ENCODE measurements around the gene MFAP1.
"Not testable (repeated sequence)": the region's sequence is repeated elsewhere in the genome, so short reads cannot be mapped to it uniquely, and the experiment has no call there.

The MFAP1 gene, protein sequence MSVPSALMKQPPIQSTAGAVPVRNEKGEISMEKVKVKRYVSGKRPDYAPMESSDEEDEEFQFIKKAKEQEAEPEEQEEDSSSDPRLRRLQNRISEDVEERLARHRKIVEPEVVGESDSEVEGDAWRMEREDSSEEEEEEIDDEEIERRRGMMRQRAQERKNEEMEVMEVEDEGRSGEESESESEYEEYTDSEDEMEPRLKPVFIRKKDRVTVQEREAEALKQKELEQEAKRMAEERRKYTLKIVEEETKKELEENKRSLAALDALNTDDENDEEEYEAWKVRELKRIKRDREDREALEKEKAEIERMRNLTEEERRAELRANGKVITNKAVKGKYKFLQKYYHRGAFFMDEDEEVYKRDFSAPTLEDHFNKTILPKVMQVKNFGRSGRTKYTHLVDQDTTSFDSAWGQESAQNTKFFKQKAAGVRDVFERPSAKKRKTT

DNA sequence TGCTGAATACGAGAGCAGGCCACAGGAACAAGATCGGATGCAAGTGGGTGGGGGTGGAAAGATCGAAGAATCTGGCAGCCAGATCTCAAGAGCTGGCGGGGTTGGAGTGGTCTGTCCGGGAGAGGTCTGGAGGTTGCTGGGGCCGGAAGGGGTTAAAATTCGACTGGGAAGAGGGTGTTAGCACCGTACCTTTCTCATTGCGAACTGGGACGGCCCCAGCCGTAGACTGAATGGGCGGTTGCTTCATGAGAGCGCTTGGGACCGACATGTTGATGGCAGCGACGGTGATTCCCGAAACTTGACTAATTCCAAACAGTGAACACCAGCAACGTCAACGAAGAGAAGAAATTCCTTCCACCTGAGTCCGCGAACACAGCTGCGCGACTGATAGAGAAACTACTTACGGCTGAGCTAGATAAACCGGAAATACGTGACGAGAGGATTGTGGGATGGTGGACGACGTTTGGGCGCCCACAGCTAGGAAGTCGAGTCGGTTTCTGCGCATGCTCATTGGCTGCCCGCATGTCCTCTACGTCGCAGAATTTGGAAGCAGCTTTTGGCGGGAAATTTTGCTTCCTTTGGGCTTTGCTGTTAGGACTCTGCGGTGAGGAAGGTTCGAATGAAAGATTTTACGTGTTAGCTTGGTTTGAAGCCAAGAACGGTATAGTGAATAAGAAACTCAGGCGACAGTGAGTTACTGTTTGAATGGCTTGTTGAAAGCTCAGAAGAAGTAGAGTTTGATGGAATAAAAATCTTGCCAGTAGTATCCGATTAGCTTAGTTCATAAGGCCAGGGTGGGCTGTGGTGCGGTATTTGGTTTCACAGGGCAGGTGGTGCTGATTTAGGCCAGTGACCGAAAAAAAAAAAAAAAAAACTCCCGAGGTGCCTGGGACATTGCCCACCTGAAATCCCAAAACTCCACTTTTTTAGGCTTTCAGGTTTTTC is at the start of gene MFAP1:
MFAP1 (minus strand) TSS at position 389 of the 945 bp plus-strand sequence; CDS start at position 268, 121 bp downstream.
- H3K36me3 Mint-ChIP-seq, result peaks cover 17% of the 10 kb centered on the region

DNA sequence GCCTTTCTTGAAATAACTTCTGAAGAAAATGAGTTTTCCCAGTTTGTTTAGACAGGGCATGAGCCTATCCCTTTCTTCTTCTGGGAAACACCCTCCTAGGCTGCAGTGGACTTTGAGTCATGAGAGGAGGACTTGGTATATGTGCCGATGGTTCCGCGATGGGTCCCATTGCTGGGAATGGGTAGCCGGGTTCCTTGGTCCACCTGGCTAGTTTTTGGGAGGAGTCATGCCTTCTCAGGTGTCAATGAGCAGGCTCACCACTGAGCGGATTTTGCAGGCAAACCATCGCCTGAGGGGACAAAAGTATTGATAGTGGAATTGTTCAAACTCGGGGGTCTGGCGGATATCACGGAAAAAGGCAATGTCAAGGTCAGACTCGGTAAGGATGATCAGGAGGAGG is 49.2 kb upstream of the MFAP1 start:
- Mint-ChIP-seq H3K27me3 (no peaks in the 10 kb centered on the region), H3K9me3 (no peaks in the 10 kb centered on the region), H3K36me3 (peaks cover 9% of the 10 kb centered on the region), H3K4me1 (no peaks in the 10 kb centered on the region), H3K27ac (no peak overlapping the region), H3K4me3 (no peak overlapping the region)
- no peak for ATAC-seq

More for the DNA sequence above, at the start of gene MFAP1:
- H3K4me1 Mint-ChIP-seq, result peaks cover 48% of the 10 kb centered on the region
- peak within 1 kb of the TSS; percentile 94 for H3K27ac Mint-ChIP-seq
- H3K27me3 Mint-ChIP-seq, result no peaks in the 10 kb centered on the region
- H3K9me3 Mint-ChIP-seq, result no peaks in the 10 kb centered on the region
- H3K4me3 Mint-ChIP-seq, result peak within 1 kb of the TSS; percentile 99
- ATAC-seq, result peak; percentile 91

DNA sequence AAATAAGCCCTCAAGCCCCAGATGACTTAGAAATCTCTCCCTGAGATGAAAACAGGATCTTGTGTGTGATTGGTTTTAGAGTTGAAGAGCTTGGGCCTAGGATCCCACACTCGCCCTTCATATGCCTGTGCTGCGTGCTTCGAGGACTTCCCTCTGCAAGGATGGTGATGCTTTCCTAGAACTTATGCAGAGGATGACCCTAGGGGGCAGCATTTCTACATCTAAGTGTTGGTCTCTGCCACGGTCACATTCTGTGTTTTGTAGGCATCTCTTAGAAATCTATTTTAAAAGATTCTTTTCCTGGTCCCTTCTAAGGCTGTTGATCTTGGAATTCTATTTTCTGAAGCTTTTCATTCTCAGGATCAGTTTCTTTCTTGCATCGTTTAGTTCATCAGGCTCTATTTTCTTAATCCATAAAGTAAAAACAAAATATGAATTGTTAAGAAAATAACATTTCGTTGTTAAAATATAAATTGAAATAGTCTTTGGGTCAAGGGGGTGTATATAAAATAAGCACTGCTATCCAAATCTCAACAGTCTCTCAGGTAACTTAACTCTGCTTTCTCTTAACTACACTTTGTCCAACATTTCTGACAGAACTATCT is 48.0 kb upstream of the MFAP1 start:
- H3K27me3 Mint-ChIP-seq, result no peaks in the 10 kb centered on the region
- H3K36me3 Mint-ChIP-seq, result peaks cover 10% of the 10 kb centered on the region
- H3K27ac Mint-ChIP-seq, result no peak overlapping the region
- no peaks in the 10 kb centered on the region for H3K4me1 Mint-ChIP-seq
- H3K9me3 Mint-ChIP-seq, result no peaks in the 10 kb centered on the region
- no peak for ATAC-seq
- H3K4me3 Mint-ChIP-seq, result no peak overlapping the region

DNA sequence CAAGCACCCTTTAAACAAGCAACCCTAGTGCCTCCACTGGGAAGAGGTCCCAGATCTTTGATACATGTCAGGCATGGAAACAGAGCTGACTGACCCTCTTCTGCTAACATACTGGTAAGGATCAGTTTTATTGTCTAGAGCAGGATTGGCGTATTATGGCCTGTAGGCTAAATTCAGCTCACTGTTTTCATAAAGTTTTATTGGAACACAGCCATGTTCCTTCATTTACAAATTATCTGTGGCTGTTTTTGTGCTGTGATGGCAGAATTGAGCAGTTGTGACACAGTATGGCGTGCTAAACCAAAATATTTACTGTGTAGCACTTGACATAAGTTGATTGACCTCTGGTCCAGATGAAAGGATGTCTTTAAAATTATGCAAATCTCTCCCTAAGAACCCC is 47.3 kb upstream of the MFAP1 start:
- no peaks in the 10 kb centered on the region for H3K27me3 Mint-ChIP-seq
- ATAC-seq, result no peak
- peaks cover 16% of the 10 kb centered on the region for H3K36me3 Mint-ChIP-seq
- H3K27ac Mint-ChIP-seq, result no peak overlapping the region
- H3K4me1 Mint-ChIP-seq, result no peaks in the 10 kb centered on the region
- no peaks in the 10 kb centered on the region for H3K9me3 Mint-ChIP-seq
- no peak overlapping the region for H3K4me3 Mint-ChIP-seq

DNA sequence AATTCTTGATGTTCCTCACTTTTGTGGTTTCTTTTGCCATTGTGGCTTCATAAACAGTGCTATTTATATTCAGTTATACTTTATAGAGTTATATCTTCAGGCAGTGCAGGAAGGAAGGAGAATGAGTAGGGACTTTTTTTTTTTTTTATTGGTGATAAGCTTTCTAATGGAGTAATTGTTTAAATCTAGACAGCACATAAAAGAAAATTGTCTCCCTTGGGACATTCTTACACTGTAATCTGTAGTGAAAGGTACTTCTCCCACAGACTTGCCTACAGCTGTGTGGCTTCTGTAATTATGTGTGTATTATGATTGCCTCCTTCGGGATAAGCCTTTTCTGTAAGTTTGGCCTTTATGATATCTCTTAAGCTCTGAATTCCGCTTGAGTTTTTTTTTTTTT is 43.9 kb upstream of the MFAP1 start:
- no peak overlapping the region for H3K4me3 Mint-ChIP-seq
- H3K9me3 Mint-ChIP-seq, result no peaks in the 10 kb centered on the region
- no peak for ATAC-seq
- H3K27ac Mint-ChIP-seq, result no peak overlapping the region
- peaks cover 34% of the 10 kb centered on the region for H3K36me3 Mint-ChIP-seq
- no peaks in the 10 kb centered on the region for H3K27me3 Mint-ChIP-seq
- H3K4me1 Mint-ChIP-seq, result no peaks in the 10 kb centered on the region

DNA sequence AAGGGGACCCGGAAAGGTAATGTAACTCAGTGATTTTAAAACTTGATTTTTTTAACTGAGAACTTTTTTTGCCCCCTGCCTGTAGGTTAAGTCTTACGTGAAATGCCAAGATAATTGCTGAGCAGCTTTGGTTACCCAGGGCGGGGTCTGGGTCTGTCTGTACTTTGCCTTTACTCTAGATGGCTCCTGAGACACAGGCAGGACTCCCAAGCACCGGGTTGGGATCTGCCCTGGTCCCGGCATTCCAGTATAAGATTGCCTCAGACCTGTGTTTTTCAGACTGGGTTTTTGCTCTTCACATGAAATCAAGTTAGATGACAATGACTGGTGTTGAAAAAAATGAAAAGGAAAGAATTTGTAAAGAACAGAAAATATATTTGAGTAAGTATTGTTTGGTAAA is 42.6 kb upstream of the MFAP1 start:
- no peaks in the 10 kb centered on the region for H3K27me3 Mint-ChIP-seq
- no peak overlapping the region for H3K4me3 Mint-ChIP-seq
- peaks cover 34% of the 10 kb centered on the region for H3K36me3 Mint-ChIP-seq
- no peaks in the 10 kb centered on the region for H3K4me1 Mint-ChIP-seq
- H3K9me3 Mint-ChIP-seq, result no peaks in the 10 kb centered on the region
- no peak overlapping the region for H3K27ac Mint-ChIP-seq
- ATAC-seq, result no peak

DNA sequence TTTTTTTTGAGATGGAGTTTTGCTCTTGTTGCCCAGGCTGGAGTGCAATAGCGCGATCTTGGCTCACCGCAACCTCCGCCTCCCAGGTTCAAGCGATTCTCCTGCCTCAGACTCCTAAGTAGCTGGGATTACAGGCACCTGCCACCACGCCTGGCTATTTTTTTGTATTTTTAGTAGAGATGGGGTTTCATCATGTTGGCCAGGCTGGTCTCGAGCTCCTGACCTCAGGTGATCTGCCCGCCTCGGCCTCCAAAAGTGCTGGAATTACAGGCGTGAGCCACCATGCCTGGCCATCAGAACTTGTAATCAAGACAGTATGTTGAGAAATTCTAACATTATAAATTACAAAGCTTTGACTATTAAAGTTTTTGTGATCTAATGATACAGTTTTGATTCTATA is 42.1 kb upstream of the MFAP1 start:
- not testable (repeated sequence) for H3K27ac Mint-ChIP-seq, H3K27me3 Mint-ChIP-seq, H3K9me3 Mint-ChIP-seq, H3K4me3 Mint-ChIP-seq, ATAC-seq, H3K4me1 Mint-ChIP-seq
- H3K36me3 Mint-ChIP-seq, result peaks cover 34% of the 10 kb centered on the region

DNA sequence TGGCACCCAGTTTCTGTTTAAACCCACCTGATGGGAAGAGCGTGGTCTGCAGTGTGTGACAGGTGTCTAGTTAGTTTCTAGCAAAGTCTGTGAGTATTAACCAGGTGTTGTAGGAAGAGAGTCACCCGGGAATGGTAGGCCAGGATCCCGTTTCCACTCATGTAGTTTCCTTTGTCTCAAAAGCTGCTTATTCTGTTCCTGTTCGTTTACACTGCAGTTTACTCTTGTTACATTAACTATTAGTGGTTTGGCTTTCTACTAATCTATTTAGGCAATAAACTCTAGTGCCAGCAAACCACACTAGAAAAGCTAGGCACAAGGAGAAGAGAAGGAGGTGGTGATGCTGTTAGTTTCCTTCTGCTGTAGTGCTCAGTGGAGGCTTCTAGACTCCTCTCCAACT is 35.1 kb upstream of the MFAP1 start:
- Mint-ChIP-seq H3K4me3 (no peak overlapping the region), H3K36me3 (peaks cover 22% of the 10 kb centered on the region), H3K27me3 (no peaks in the 10 kb centered on the region), H3K27ac (no peak overlapping the region), H3K4me1 (no peaks in the 10 kb centered on the region), H3K9me3 (no peaks in the 10 kb centered on the region)
- ATAC-seq, result no peak

DNA sequence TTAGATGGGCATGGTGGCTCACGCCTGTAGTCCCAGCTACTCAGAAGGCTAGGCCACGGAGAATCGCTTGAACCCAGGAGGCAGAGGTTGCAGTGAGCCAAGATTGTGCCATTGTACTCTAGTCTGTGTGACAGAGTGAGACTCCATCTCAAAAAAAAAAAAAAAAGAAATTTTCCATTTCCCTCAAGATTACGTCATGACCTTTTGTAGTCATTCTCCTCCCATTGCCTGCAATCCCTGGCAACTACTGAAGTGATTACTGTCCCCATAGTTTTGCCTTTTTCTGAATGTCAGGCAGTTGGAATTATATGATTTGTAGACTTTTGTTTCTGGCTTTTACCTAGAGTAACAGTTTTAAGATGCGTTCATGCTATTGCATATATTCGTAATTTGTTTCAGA is 30.3 kb upstream of the MFAP1 start:
- Mint-ChIP-seq H3K4me1 (no peaks in the 10 kb centered on the region), H3K27ac (no peak overlapping the region)

DNA sequence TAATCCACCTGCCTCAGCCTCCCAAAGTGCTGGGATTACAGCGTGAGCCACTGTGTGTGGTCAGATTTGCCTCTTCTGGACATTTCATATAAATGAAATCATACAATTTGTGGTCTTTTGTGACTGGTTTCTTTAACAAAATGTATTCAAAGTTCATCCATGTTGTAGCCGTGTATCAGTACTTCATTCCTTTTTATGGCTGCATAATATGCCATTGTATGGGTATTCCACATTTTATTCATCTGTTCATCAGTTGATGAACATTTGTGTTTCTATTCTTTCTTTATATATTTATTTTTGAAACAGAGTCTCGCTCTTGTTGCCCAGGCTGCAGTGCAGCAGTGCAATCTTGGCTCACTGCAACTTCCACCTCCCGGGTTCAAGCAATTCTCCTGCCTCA is 28.1 kb upstream of the MFAP1 start:
- no peak for ATAC-seq
- no peaks in the 10 kb centered on the region for H3K27me3 Mint-ChIP-seq
- peaks cover 35% of the 10 kb centered on the region for H3K36me3 Mint-ChIP-seq
- H3K27ac Mint-ChIP-seq, result no peak overlapping the region
- no peaks in the 10 kb centered on the region for H3K9me3 Mint-ChIP-seq
- no peaks in the 10 kb centered on the region for H3K4me1 Mint-ChIP-seq
- H3K4me3 Mint-ChIP-seq, result no peak overlapping the region

More for the DNA sequence above, 30.3 kb upstream of the MFAP1 start:
- no peaks in the 10 kb centered on the region for H3K27me3 Mint-ChIP-seq
- no peak overlapping the region for H3K4me3 Mint-ChIP-seq
- H3K36me3 Mint-ChIP-seq, result peaks cover 46% of the 10 kb centered on the region
- no peak for ATAC-seq
- no peaks in the 10 kb centered on the region for H3K9me3 Mint-ChIP-seq

DNA sequence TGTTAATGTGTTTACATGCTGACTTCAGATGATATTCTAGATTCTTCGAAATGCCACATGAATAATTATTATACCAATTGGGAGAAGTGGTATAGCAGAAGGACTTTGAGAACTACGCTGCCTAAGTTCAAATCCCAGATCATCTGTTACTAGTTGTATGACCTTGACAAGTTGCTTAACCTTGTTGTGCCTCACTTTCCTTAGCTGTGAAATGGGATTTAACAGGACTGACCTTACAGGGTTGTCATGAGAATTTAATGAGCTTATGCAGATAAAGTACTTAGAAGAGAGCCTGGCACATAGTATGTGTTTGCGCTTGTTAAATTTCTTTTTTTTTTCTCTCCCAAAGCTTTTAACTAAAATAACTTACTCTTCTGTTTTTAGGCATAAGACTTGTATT is 26.8 kb upstream of the MFAP1 start:
- Mint-ChIP-seq H3K27ac (no peak overlapping the region), H3K4me3 (no peak overlapping the region), H3K27me3 (no peaks in the 10 kb centered on the region), H3K9me3 (no peaks in the 10 kb centered on the region), H3K36me3 (peaks cover 39% of the 10 kb centered on the region), H3K4me1 (no peaks in the 10 kb centered on the region)
- no peak for ATAC-seq

DNA sequence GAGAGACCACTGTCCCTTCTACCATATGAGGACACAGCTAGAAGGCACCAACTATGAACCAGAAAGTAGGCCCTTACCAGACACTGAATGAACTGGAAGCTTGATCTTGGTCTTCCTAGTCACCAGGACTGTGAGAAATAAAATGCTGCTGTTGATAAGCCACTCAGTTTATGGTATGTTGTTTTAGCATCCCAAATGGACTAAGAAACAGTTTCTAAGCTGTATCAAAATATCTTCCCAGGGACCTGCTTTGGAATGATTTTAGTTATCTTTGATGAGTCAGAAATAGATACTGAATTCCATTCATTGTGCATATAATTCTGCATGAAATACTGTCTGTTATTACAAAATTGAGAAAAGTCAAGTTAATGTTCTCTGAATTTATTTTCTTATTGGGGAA is 20.9 kb upstream of the MFAP1 start:
- Mint-ChIP-seq H3K4me1 (peaks cover 5% of the 10 kb centered on the region), H3K36me3 (peaks cover 36% of the 10 kb centered on the region), H3K4me3 (no peak overlapping the region), H3K9me3 (no peaks in the 10 kb centered on the region), H3K27me3 (no peaks in the 10 kb centered on the region), H3K27ac (no peak overlapping the region)
- no peak for ATAC-seq

DNA sequence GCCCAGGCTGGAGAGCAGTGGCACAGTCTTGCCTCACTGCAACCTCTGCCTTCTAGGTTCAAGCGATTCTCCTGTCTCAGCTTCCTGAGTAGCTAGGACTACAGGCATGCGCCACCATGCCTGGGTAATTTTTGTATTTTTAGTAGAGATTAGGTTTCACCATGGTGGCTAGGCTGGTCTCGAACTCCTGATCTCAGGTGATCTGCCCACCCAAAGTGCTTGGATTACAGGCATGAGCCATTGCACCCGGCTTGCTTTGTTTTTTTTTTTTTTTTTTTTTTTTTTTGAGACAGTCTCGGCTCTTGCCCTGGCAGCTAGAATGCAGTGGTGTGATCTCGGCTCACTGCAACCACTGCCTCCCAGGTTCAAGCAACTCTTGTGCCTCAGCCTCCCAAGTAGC is 8.0 kb upstream of the MFAP1 start:
- peaks cover 26% of the 10 kb centered on the region for H3K4me1 Mint-ChIP-seq
- H3K4me3 Mint-ChIP-seq, ATAC-seq, H3K27me3 Mint-ChIP-seq, H3K9me3 Mint-ChIP-seq, H3K27ac Mint-ChIP-seq: not testable (repeated sequence)
- H3K36me3 Mint-ChIP-seq, result peaks cover 25% of the 10 kb centered on the region

DNA sequence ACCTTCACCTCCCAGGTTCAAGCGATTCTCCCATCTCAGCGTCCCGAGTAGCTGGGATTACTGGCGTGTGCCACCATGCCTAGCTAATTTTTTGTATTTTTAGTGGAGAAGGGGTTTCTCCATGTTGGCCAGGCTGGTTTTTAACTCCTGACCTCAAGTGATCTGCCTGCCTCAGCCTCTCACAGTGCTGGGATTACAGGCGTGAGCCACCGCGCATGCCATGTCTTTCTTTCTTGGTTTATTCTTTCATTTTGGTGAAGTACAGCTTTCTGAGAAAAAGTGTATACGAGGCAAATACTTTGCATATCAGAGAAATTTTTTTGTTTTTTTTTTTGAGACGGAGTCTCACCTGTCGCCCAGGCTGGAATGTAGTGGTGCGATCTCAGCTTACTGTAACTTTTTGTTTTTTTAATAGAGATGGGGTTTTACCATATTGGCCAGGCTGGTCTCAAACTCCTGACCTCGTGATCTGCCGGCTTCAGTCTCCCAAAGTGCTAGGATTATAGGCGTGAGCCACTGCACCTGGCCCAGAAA is 7.1 kb upstream of the MFAP1 start:
- not testable (repeated sequence) for H3K27ac Mint-ChIP-seq, H3K27me3 Mint-ChIP-seq, H3K4me3 Mint-ChIP-seq, ATAC-seq, H3K9me3 Mint-ChIP-seq
- H3K36me3 Mint-ChIP-seq, result peaks cover 25% of the 10 kb centered on the region
- H3K4me1 Mint-ChIP-seq, result peaks cover 35% of the 10 kb centered on the region

DNA sequence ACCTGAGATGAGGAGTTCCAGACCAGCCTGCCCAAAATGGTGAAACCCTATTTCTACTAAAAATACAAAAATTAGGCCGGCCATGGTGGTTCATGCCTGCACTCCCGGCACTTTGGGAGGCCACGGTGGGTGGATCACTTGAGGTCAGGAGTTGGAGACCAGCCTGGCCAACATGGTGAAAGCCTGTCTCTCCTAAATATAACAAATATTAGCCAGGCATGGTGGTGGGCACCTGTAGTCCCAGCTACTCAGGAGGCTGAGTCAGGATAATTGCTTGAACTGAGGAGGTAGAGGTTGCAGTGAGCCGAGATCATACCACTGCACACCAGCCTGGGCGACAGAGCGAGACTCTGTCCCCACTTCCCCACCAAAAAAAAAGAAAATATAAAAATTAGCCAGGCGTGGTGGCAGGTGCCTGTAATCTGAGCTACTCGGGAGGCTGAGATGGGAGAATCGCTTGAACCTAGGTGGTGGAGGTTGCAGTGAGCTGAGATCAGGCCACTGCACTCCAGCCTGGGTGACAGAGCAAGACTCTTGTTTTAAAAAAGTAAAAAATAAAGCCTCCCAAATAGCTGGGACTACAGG is 6.3 kb upstream of the MFAP1 start:
- Mint-ChIP-seq H3K27ac (peak overlapping the region; percentile 24), H3K36me3 (peaks cover 25% of the 10 kb centered on the region), H3K4me1 (peaks cover 36% of the 10 kb centered on the region)
- H3K27me3 Mint-ChIP-seq, H3K9me3 Mint-ChIP-seq, H3K4me3 Mint-ChIP-seq, ATAC-seq: not testable (repeated sequence)
